GM12891 (cell line): ENCODE results near the gene ARID4B.

Source experiments
- POLR2A ChIP-seq: IDR thresholded peaks from 2 replicates; pipeline ENCODE4 v1.6.1; 2011; ENCODE audit warnings: low read depth, low read length, control low read depth
- POLR2AphosphoS5 ChIP-seq: IDR thresholded peaks from 2 replicates; pipeline ENCODE4 v1.6.1; 2011; ENCODE audit warnings: low read depth, low read length, control low read depth
- TAF1 ChIP-seq: IDR thresholded peaks from 2 replicates; pipeline ENCODE4 v1.6.1; 2011; ENCODE audit warnings: low read depth, low read length, control low read depth

- TF ChIP-seq POLR2AphosphoS5: no peak
- no peak for TF ChIP-seq POLR2A
- TF ChIP-seq TAF1: no peak
These were observed 87.0 kb downstream of the ARID4B start for GRCh38 chr1:235240960-235241359.
